C4-2B (cell line): ENCODE measurements around the gene INTS7.

Experiments
- ZFX ChIP-seq: fragments of 450-650 bp; IDR thresholded peaks from 2 replicates; pipeline ENCODE4 v1.6.1; 2017
- TF ChIP-seq, protein P1 (sequence below): fragments of 450-650 bp; conservative IDR thresholded peaks from 2 replicates; pipeline ENCODE4 v1.5.1; 2017; ENCODE audit warnings: mild to moderate bottlenecking

DNA sequence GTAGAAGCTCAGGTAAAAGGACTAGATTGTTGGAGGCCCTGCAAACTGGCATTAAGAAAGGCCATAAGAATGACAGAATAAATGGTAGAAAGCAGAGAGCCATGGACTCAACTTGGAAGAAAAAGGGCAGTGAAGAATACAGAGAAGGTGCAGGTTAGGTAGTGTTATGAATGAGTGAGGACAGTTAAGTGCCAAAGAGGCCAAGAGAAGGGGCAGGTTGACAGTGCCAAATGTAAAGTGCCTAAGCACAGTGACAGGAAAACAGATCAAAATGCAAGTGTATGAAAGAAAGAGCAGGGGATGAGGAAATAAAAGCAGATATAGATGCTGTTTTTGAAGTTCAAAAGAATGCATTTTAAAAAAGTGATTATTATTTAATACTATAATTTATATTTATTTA lies 43.7 kb downstream of the INTS7 start:
- TF ChIP-seq, protein P1, sequence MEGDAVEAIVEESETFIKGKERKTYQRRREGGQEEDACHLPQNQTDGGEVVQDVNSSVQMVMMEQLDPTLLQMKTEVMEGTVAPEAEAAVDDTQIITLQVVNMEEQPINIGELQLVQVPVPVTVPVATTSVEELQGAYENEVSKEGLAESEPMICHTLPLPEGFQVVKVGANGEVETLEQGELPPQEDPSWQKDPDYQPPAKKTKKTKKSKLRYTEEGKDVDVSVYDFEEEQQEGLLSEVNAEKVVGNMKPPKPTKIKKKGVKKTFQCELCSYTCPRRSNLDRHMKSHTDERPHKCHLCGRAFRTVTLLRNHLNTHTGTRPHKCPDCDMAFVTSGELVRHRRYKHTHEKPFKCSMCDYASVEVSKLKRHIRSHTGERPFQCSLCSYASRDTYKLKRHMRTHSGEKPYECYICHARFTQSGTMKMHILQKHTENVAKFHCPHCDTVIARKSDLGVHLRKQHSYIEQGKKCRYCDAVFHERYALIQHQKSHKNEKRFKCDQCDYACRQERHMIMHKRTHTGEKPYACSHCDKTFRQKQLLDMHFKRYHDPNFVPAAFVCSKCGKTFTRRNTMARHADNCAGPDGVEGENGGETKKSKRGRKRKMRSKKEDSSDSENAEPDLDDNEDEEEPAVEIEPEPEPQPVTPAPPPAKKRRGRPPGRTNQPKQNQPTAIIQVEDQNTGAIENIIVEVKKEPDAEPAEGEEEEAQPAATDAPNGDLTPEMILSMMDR, result no peak
- TF ChIP-seq ZFX, result no peak
